Vagina (tissue), 2 donors: Measurements from ENCODE around the gene NARS2. TPM values are rescaled to one million over a fixed set of nuclear protein-coding genes. Genes with fewer than 3 reads are reported as not detected.

Source experiments
- DNase-seq, 2 donors: peaks; one replicate each; pipeline ENCODE4 v3.0.0-alpha.2; 2017; ENCODE audit errors: extremely low spot score in 2 of 2
- H3K27ac ChIP-seq: fragments of 200-600 bp; sonication (generic); one replicate; pipeline ENCODE4 v1.5.1; 2019
- H3K27me3 ChIP-seq: fragments of 200-600 bp; sonication (generic); one replicate; pipeline ENCODE4 v1.5.1; 2019
- H3K36me3 ChIP-seq, 2 donors: fragments of 200-600 bp; sonication (generic); one replicate each; pipeline ENCODE4 v1.5.1; 2017 to 2019
- H3K4me1 ChIP-seq: fragments of 200-600 bp; sonication (generic); one replicate; pipeline ENCODE4 v1.5.1; 2019
- H3K4me3 ChIP-seq, 2 donors: fragments of 200-600 bp; sonication (generic); 1 replicate in 1 of 2; 2 replicates in 1 of 2; pipeline ENCODE4 v1.5.1; 2016 to 2019
- H3K9me3 ChIP-seq: fragments of 200-600 bp; sonication (generic); one replicate; pipeline ENCODE4 v1.5.1; 2019
- POLR2A ChIP-seq, 2 donors: fragments of 450-650 bp; IDR thresholded peaks; one replicate each; pipeline ENCODE4 v1.6.1; 2017; ENCODE audit warnings: antibody characterized with exemption in 2 of 2, mild to moderate bottlenecking in 2 of 2, moderate library complexity in 2 of 2
- POLR2AphosphoS5 ChIP-seq, 2 donors: sonication (generic); formaldehyde crosslinking; IDR thresholded peaks; one replicate each; pipeline ENCODE4 v1.9.0; 2017; ENCODE audit warnings: antibody characterized with exemption in 2 of 2, mild to moderate bottlenecking in 2 of 2, low read depth in 1 of 2; ENCODE audit not compliant: insufficient read depth in 1 of 2
- intact Hi-C: fragments of 100-400 bp; cut with DNase I; formaldehyde crosslinking; loops from one replicate; pipeline ENCODE4 v1.15.1; 2023
- total RNA-seq: library from RNA; depleted of rRNA; stranded (reverse); fragments of >200 nt; gene quantifications from one replicate; pipeline ENCODE4 v1.2.3, GENCODE V29; 2016
- TF ChIP-seq, protein P1 (sequence below), 3 experiments: fragments of 450-650 bp in 2 of 3; fragments of 200-600 bp in 1 of 3; sonication (generic) in 1 of 3; IDR thresholded peaks; one replicate each; pipeline ENCODE4 v1.5.1; 2017 to 2019; ENCODE audit warnings: antibody characterized with exemption in 3 of 3, mild to moderate bottlenecking in 2 of 3, moderate library complexity in 2 of 3

NARS2 gene
- total RNA-seq, 1 donor from 2014 or later, result 13.5 TPM

DNA sequence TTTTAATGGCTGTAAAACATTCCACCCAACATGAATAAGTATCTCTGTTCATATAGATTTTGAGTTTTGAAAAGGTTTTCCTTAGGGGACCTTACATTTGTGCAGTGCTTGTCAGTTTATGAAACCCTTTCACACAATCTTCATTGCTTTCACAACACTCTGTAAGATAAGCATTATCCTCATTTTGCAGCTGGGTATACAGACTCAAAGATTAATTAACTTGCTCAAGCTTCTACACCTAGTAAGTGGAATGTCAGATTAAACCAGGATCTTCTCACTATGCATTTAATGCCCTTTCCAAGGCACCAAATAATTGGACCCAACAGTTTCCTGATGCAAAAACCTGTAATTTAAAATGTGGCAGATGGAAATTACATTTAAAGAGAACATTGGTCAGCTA, 145.5 kb downstream of the NARS2 start:
- Histone ChIP-seq H3K27ac (no peak overlapping the region), H3K9me3 (no peaks in the 10 kb centered on the region), H3K4me3 (no peak overlapping the region), H3K4me1 (peaks cover 8% of the 10 kb centered on the region), H3K36me3 (no peaks in the 10 kb centered on the region), H3K27me3 (no peaks in the 10 kb centered on the region)
- intact Hi-C loops, result loop anchor here (10.0 kb wide), 1 partner anchor 284 kb away; no protein-coding TSS in a partner anchor
- DNase-seq, result no peak
- TF ChIP-seq, protein P1, sequence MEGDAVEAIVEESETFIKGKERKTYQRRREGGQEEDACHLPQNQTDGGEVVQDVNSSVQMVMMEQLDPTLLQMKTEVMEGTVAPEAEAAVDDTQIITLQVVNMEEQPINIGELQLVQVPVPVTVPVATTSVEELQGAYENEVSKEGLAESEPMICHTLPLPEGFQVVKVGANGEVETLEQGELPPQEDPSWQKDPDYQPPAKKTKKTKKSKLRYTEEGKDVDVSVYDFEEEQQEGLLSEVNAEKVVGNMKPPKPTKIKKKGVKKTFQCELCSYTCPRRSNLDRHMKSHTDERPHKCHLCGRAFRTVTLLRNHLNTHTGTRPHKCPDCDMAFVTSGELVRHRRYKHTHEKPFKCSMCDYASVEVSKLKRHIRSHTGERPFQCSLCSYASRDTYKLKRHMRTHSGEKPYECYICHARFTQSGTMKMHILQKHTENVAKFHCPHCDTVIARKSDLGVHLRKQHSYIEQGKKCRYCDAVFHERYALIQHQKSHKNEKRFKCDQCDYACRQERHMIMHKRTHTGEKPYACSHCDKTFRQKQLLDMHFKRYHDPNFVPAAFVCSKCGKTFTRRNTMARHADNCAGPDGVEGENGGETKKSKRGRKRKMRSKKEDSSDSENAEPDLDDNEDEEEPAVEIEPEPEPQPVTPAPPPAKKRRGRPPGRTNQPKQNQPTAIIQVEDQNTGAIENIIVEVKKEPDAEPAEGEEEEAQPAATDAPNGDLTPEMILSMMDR (IDR thresholded peaks at IDR 0.05), result no peak
- TF ChIP-seq POLR2A (IDR thresholded peaks at IDR 0.05) (no peak), POLR2AphosphoS5 (IDR thresholded peaks at IDR 0.05; ENCODE audit: insufficient read depth in 1 of 2, low read depth in 1 of 2) (no peak)

DNA sequence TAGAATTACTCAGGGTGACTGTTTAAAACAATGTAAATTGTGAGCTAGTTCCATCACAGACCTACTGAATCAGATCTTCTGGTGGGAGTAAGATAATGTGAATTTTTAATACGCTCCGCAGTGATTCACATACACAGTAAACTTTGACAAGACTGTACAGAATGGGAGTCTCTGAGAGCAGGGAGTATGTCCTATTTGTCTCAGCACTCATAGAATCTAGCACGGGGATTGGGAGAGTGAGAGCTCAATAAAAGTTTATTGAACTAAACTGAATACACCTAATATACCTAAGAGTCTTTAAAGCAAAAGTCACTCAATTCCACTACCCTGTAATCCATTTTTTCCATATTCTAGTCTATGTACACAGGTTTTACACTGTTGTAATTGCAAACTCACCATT, 145.9 kb downstream of the NARS2 start:
- intact Hi-C loops, result loop anchor here (10.0 kb wide), 1 partner anchor 284 kb away; no protein-coding TSS in a partner anchor

GRCh38 chr11:78428266-78428636, 146.4 kb downstream of the NARS2 start:
- intact Hi-C loops, result loop anchor here (10.0 kb wide), 1 partner anchor 283 kb away; no protein-coding TSS in a partner anchor
- Histone ChIP-seq H3K9me3 (no peaks in the 10 kb centered on the region), H3K36me3 (no peaks in the 10 kb centered on the region), H3K27me3 (no peaks in the 10 kb centered on the region), H3K4me1 (peaks cover 8% of the 10 kb centered on the region), H3K4me3 (no peak overlapping the region), H3K27ac (no peak overlapping the region)
- no peak for DNase-seq
- TF ChIP-seq, protein P1 (IDR thresholded peaks at IDR 0.05), result no peak
- TF ChIP-seq POLR2A (IDR thresholded peaks at IDR 0.05) (no peak), POLR2AphosphoS5 (IDR thresholded peaks at IDR 0.05; ENCODE audit: insufficient read depth in 1 of 2, low read depth in 1 of 2) (no peak)

More for the DNA sequence above, 145.9 kb downstream of the NARS2 start:
- no peaks in the 10 kb centered on the region for H3K27me3 ChIP-seq
- no peaks in the 10 kb centered on the region for H3K36me3 ChIP-seq
- no peak overlapping the region for H3K4me3 ChIP-seq
- no peak overlapping the region for H3K27ac ChIP-seq
- peaks cover 8% of the 10 kb centered on the region for H3K4me1 ChIP-seq
- no peaks in the 10 kb centered on the region for H3K9me3 ChIP-seq
- TF ChIP-seq, protein P1 (IDR thresholded peaks at IDR 0.05), result no peak
- TF ChIP-seq POLR2AphosphoS5 (IDR thresholded peaks at IDR 0.05; ENCODE audit: insufficient read depth in 1 of 2, low read depth in 1 of 2) (no peak), POLR2A (IDR thresholded peaks at IDR 0.05) (no peak)
- DNase-seq, result no peak

DNA sequence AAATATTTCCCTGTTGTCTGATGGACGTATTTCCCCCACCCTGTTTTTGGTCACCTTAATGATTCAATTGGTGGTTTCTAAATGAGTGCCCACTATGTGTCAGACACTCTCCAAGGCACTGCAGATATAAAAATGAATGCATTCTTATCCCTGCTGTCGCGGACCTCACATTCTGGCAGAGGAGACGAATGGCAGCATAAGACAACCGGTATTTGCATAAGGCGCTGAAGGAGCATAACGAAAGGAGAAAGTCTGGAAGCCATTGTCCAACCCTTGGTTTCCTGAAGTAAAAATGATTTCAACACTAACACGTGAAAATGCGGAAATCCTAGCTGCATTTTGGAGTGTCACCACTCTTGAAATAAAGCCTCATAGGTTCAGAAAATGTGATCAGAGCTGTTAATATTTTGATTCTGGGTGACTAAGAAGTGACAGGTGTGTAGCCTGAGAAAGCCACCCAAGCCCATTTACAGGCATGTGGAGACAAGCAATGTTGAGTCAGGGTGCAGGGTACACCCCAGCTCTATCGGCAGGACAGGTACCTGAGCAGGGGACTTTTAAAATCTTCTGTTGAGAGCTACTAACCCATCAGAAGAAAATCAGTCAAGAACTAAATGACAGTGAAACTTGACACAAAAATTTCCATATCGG, 146.9 kb downstream of the NARS2 start:
- H3K36me3 ChIP-seq, result no peaks in the 10 kb centered on the region
- intact Hi-C loops, result loop anchor here (10.0 kb wide), 1 partner anchor 283 kb away; no protein-coding TSS in a partner anchor
- TF ChIP-seq POLR2A (IDR thresholded peaks at IDR 0.05) (no peak), POLR2AphosphoS5 (IDR thresholded peaks at IDR 0.05; ENCODE audit: insufficient read depth in 1 of 2, low read depth in 1 of 2) (peak in 1 of 2 donors; percentile 14)
- H3K9me3 ChIP-seq, result no peaks in the 10 kb centered on the region
- no peaks in the 10 kb centered on the region for H3K27me3 ChIP-seq
- no peak overlapping the region for H3K27ac ChIP-seq
- no peak overlapping the region for H3K4me3 ChIP-seq
- peaks cover 8% of the 10 kb centered on the region for H3K4me1 ChIP-seq
- DNase-seq, result no peak

GRCh38 chr11:78426845-78427244, 147.8 kb downstream of the NARS2 start:
- Histone ChIP-seq H3K9me3 (no peaks in the 10 kb centered on the region), H3K27ac (no peak overlapping the region), H3K36me3 (no peaks in the 10 kb centered on the region), H3K4me1 (peaks cover 8% of the 10 kb centered on the region), H3K4me3 (no peak overlapping the region), H3K27me3 (no peaks in the 10 kb centered on the region)
- no peak for DNase-seq
- intact Hi-C loops, result loop anchor here (10.0 kb wide), 1 partner anchor 282 kb away; no protein-coding TSS in a partner anchor
- TF ChIP-seq, protein P1 (IDR thresholded peaks at IDR 0.05), result no peak
- no peak for TF ChIP-seq POLR2AphosphoS5 (IDR thresholded peaks at IDR 0.05; ENCODE audit: insufficient read depth in 1 of 2, low read depth in 1 of 2)
- TF ChIP-seq POLR2A (IDR thresholded peaks at IDR 0.05), result no peak
